ENCODE measurements around the gene PTPRN2. TPM values are rescaled to one million over a fixed set of nuclear protein-coding genes. Genes with fewer than 3 reads are reported as not detected.

Gene PTPRN2
- total RNA-seq, 2 experiments from 2014 or later = 0.70 TPM; not detected in 1

GRCh38 chr7:157826566-157826965 lies 761.1 kb downstream of the PTPRN2 start:
- BruUV-seq (replicated peaks) = no TSS peak
- no peaks in the 10 kb centered on the region for H3K9me3 ChIP-seq (ENCODE audit: low read length)
- intact Hi-C loops (cut with micrococcal nuclease; ENCODE audit: unreplicated experiment) = no loop called here
- TF ChIP-seq CTCF (conservative IDR thresholded peaks at IDR 0.05; ENCODE audit: low read length) (no peak), EZH2phosphoT487 (IDR thresholded peaks at IDR 0.05; ENCODE audit: borderline replicate concordance, low read depth, low read length) (no peak)
- DNase-seq (ENCODE audit: low spot score) = no peak
- no peaks in the 10 kb centered on the region for H3K79me2 ChIP-seq (ENCODE audit: insufficient read depth, low read depth, low read length)
- ChIA-PET POLR2A (no interaction called here), CTCF (ENCODE audit: unreplicated experiment) (no interaction called here)
- H3K4me3 ChIP-seq (ENCODE audit: low read depth, low read length, poor library complexity, severe bottlenecking) = no peak overlapping the region
- H2AFZ ChIP-seq (ENCODE audit: low read length) = no peak overlapping the region
- H3K4me2 ChIP-seq (ENCODE audit: low read length) = no peak overlapping the region
- no peak overlapping the region for H3K27ac ChIP-seq (ENCODE audit: low read depth, low read length, poor library complexity, severe bottlenecking)
- no peaks in the 10 kb centered on the region for H4K20me1 ChIP-seq (ENCODE audit: insufficient read depth, low read length)
- H3K9me2 ChIP-seq (ENCODE audit: insufficient read depth, low read length) = no peaks in the 10 kb centered on the region
- H3K4me1 ChIP-seq (ENCODE audit: insufficient read depth, low read length, poor library complexity, severe bottlenecking) = no peaks in the 10 kb centered on the region
- H3K36me3 ChIP-seq (ENCODE audit: insufficient read depth, low read length) = no peaks in the 10 kb centered on the region

GRCh38 chr7:157825325-157825724 lies 762.3 kb downstream of the PTPRN2 start:
- Histone ChIP-seq H3K36me3 (ENCODE audit: insufficient read depth, low read length) (no peaks in the 10 kb centered on the region), H3K9me3 (ENCODE audit: low read length) (no peaks in the 10 kb centered on the region), H3K79me2 (ENCODE audit: insufficient read depth, low read depth, low read length) (no peaks in the 10 kb centered on the region), H3K4me2 (ENCODE audit: low read length) (no peak overlapping the region), H2AFZ (ENCODE audit: low read length) (no peak overlapping the region), H3K4me3 (ENCODE audit: low read depth, low read length, poor library complexity, severe bottlenecking) (no peak overlapping the region), H4K20me1 (ENCODE audit: insufficient read depth, low read length) (no peaks in the 10 kb centered on the region), H3K27ac (ENCODE audit: low read depth, low read length, poor library complexity, severe bottlenecking) (no peak overlapping the region), H3K9me2 (ENCODE audit: insufficient read depth, low read length) (no peaks in the 10 kb centered on the region), H3K4me1 (ENCODE audit: insufficient read depth, low read length, poor library complexity, severe bottlenecking) (no peaks in the 10 kb centered on the region)
- ChIA-PET CTCF (ENCODE audit: unreplicated experiment) (no interaction called here), POLR2A (no interaction called here)
- no peak for DNase-seq (ENCODE audit: low spot score)
- no TSS peak for BruUV-seq (replicated peaks)
- intact Hi-C loops (cut with micrococcal nuclease; ENCODE audit: unreplicated experiment) = no loop called here
- no peak for TF ChIP-seq EZH2phosphoT487 (IDR thresholded peaks at IDR 0.05; ENCODE audit: borderline replicate concordance, low read depth, low read length)
- no peak for TF ChIP-seq CTCF (conservative IDR thresholded peaks at IDR 0.05; ENCODE audit: low read length)

- no peaks in the 10 kb centered on the region for H3K79me2 ChIP-seq (ENCODE audit: insufficient read depth, low read depth, low read length)
- H4K20me1 ChIP-seq (ENCODE audit: insufficient read depth, low read length) = no peaks in the 10 kb centered on the region
- no peaks in the 10 kb centered on the region for H3K4me1 ChIP-seq (ENCODE audit: insufficient read depth, low read length, poor library complexity, severe bottlenecking)
- ChIA-PET CTCF (ENCODE audit: unreplicated experiment) (no interaction called here), POLR2A (no interaction called here)
- TF ChIP-seq EZH2phosphoT487 (IDR thresholded peaks at IDR 0.05; ENCODE audit: borderline replicate concordance, low read depth, low read length) (no peak), CTCF (conservative IDR thresholded peaks at IDR 0.05; ENCODE audit: low read length) (no peak)
- no peak overlapping the region for H2AFZ ChIP-seq (ENCODE audit: low read length)
- H3K4me2 ChIP-seq (ENCODE audit: low read length) = no peak overlapping the region
- intact Hi-C loops (cut with micrococcal nuclease; ENCODE audit: unreplicated experiment) = no loop called here
- no TSS peak for BruUV-seq (replicated peaks)
- no peak overlapping the region for H3K27ac ChIP-seq (ENCODE audit: low read depth, low read length, poor library complexity, severe bottlenecking)
- H3K9me2 ChIP-seq (ENCODE audit: insufficient read depth, low read length) = no peaks in the 10 kb centered on the region
- H3K9me3 ChIP-seq (ENCODE audit: low read length) = no peaks in the 10 kb centered on the region
- H3K4me3 ChIP-seq (ENCODE audit: low read depth, low read length, poor library complexity, severe bottlenecking) = no peak overlapping the region
- H3K36me3 ChIP-seq (ENCODE audit: insufficient read depth, low read length) = no peaks in the 10 kb centered on the region
- no peak for DNase-seq (ENCODE audit: low spot score)
Observed at GRCh38 chr7:157824819-157825121, 762.9 kb downstream of the PTPRN2 start.

All from OCI-LY7 (cell line).